Lung microvascular endothelial cell (primary cell): ENCODE results near the gene ATP2A1. TPM values are rescaled to one million over a fixed set of nuclear protein-coding genes. Genes with fewer than 3 reads are reported as not detected.
"Not testable (repeated sequence)": the region's sequence is repeated elsewhere in the genome, so short reads cannot be mapped to it uniquely, and the experiment has no call there.

ENCODE experiments used
- DNase-seq, 2 donors: peaks; one replicate each; pipeline versions ENCODE4 v3.0.0 to v3.0.0-alpha.2; 2010; ENCODE audit warnings: low read depth in 2 of 2
- total RNA-seq: library from RNA; depleted of rRNA; stranded (reverse); fragments of >200 nt; gene quantifications from 2 replicates; pipeline ENCODE4 v1.2.1, GENCODE V29; 2014

ATP2A1 gene
- total RNA-seq, 1 donor from 2014 or later, result under 0.01 TPM

DNA sequence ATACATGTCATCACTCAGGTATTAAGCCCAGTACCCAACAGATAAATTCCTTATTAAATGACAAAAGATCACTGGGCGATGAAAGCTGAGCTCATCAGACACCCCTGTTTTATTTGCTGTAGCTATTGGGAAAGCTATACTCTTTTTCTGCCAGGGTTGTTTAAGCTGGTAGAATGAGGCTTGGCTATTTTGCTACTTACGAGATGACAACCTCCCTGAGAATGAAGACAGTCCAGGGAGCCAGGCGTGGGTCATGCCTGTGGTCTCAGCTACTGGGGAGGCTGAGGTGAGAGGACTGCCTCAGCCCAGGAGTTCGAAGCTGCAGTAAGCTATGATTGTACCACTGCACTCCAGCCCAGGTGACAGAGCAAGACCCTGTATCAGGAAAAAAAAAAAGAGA lies 19.0 kb upstream of the ATP2A1 start:
- DNase-seq, result no peak

DNA sequence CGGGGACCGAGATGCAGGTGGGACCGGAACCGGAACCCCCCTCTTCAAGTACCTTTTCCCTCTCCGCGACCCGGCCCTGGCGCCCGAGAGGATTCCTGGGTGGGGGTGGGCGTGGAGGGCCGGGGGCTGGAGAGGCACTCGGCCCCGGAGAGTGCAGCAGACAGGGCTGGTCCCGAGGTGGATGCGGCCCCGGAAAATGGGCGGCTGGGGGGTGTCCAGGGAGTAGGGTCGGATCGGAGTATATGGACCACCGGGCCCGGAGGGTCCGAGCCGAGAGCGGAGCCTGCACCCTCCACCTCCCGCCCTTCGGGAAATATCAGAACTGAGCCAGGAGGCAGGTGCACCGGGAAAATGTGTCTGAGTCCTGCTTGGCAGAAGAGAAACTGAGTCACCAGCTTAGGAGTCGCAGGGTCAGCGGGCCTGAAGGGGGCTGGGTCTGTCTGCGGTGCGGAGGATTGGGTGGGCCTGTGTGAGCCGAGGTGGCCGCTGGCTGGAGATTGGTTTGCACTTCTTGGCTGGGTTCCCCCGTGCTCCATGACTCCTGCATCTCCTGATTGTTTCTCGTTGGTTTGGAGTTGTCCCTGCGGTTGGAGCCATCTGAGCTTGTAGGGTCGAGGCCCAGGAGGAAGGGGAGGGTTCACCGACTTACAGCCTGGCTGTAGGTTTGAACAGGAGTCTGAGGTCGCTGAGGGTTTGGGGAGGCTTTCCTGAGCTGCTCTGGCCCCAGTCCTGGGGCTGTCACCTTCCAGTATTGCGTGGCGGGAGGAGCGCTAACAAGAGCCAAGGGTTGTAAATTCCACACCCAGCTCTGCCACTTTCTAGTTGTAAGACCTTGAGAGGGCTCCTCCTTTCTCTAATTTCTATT lies 14.1 kb upstream of the ATP2A1 start:
- DNase-seq, result peak; percentile 44 to 50

DNA sequence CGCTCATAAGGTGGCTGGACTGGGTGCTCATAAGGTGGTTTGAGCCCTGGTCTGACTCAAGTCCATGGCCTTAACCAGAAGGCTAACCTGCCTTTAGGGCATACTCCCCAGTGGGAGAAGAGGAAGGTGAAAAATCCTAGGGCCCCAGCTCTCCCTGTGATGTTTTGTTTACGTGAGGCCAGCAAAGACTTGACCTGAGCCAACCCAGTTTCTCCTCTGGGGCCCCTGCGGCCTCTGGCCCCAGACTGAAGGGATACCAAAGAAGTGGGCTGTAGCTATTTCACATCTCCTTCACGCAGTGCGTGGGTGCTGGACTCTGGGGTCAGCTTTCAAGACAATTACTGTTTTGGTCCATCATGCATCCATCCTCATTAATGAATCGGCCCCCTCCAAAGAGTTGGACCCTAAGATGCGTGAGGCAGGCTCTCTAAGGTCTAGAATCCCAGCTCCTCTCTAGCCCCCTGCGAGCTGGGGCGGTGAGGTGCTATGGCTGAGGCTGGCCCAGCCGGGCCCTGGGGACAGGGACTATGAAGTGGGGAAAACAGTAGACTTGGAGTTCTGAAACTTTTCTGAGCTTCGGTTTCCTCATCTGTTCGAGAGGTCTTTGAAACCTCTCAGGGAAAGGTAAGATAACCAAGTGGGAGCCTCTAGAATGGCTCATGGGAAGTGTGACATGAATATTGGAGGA lies 13.1 kb upstream of the ATP2A1 start:
- no peak for DNase-seq

DNA sequence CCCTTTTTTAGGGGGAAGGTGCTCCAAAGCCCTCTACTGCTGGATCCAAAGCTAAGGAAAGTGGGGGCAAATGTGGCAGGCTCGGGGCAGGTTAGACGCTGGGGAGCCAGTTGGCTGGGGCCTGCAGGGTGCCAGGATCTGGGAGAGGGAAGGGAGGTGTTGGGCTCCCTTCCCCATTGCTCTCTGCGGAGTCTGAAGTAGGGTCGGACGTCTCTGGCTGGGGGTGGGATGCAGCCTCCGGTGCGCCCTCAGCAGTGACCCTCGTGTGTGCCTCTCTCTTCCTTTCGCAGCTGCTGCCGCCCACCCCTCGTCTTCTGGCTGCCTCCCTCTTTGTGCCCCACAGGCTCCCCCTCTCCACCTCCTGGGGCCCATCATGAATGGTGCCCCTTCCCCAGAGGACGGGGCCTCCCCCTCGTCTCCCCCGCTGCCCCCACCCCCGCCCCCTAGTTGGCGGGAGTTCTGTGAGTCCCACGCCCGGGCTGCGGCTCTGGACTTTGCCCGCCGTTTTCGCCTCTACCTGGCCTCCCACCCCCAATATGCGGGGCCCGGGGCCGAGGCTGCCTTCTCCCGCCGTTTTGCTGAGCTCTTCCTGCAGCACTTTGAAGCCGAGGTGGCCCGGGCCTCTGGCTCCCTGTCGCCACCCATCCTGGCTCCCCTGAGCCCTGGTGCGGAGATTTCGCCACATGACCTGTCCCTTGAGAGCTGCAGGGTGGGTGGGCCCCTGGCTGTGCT lies 12.4 kb upstream of the ATP2A1 start:
- no peak for DNase-seq

DNA sequence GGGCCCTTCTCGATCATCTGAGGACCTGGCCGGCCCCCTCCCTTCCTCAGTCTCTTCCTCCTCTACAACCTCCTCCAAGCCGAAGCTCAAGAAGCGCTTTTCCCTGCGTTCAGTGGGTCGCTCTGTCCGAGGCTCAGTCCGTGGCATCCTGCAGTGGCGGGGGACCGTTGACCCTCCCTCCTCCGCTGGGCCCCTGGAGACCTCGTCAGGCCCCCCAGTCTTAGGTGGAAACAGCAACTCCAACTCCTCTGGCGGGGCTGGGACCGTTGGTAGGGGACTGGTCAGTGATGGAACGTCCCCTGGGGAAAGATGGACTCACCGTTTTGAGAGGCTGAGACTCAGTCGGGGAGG lies 11.9 kb upstream of the ATP2A1 start:
- DNase-seq, result no peak

DNA sequence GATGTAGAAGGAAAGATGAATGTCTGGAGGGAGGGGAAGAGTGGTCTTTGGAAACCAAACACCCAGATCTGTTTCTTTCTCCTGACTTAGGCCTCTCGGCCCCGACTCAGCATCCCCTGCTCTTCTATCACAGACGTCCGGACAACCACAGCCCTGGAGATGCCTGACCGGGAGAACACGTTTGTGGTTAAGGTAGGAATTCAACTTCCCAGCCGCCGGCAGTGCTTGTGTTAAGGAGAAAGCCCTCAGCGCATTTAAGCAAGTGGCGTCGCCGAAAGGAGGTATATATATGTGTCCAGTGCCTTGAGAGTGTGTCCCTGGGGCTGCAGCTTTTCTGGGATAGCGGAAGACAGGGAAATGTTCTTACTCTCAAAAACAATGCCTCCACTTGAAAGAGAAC lies 11.0 kb upstream of the ATP2A1 start:
- no peak for DNase-seq

DNA sequence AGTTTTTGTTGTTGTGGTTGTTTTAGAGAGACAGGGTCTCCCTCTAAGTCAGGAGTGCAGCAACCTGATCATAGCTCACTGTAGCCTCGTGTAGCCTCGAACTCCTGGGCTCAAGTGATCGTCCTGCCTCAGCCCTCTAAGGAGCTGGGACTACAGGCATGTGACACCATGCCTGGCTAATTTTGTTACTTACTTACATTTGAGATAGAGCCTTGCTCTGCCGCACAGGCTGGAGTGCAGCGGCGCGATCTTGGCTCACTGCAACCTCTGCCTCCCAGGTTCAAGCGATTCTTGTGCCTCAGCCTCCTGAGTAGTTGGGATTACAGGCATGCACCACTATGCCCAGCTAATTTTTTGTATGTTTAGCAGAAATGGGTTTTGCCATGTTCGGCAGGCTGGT lies 10.6 kb upstream of the ATP2A1 start:
- not testable (repeated sequence) for DNase-seq

DNA sequence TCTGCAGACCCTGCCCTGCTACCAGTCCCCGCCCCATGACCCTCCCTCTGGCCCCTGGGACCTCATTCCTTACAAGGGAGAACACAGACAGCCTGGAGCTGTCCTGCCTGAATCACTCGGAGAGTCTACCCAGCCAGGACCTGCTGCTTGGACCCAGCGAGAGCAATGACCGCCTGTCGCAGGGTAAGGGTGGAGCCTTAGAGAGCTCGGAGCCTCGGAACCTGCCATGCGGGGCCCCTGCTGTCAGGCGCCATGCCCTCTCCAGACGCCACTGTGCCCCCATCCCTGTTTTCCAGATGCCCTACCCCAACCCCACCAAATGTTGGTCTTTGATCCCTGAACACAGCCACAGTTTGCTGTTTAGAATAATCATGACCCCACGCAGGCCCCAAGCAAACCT lies 9.1 kb upstream of the ATP2A1 start:
- DNase-seq, result no peak

DNA sequence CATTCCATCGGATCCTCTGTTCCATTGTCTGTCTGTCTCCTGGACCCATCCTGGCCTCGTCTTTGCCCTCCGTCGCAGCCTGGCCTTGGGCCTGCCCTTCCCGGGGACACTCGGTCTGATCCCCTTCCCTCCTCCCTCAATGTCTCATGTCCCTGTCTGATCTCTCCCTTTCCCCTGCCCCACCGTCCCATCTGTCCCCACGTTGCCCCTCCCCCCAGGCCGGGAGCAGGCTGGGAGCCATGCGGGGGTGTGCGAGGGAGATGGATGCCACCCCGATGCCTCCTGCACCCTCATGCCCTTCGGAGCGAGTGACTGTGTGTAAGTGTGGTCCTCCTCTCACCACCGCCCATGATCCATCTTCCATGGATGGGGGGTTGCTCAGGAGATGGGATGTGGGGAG lies 5.3 kb upstream of the ATP2A1 start:
- no peak for DNase-seq

DNA sequence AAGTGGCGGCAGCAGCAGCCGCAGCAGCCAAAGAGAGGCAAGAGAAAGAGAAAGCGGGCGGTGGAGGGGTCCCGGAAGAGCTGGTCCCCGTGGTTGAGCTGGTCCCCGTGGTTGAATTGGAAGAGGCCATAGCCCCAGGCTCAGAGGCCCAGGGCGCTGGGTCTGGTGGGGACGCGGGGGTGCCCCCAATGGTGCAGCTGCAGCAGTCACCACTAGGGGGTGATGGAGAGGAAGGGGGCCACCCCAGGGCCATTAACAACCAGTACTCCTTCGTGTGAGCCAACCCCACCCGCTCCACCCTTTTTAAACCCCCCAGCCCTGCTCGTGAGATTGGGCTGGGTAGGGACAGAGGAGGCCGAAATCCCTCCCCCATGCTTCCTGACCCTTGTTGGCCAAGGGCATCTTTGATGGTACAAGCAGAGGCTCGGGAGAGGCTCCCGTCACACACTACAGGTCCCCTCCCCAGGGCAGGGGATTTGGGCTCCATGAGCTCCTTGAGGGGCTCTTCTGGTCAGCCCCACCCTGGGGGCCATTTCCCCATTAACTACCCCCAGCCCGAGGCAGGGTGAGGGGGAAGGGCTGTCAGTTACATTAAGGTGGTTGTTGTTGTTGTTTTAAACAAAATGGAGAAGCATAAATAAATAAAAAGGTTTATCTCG lies 4.6 kb upstream of the ATP2A1 start:
- peak in 1 of 2 donors; percentile 23 for DNase-seq

DNA sequence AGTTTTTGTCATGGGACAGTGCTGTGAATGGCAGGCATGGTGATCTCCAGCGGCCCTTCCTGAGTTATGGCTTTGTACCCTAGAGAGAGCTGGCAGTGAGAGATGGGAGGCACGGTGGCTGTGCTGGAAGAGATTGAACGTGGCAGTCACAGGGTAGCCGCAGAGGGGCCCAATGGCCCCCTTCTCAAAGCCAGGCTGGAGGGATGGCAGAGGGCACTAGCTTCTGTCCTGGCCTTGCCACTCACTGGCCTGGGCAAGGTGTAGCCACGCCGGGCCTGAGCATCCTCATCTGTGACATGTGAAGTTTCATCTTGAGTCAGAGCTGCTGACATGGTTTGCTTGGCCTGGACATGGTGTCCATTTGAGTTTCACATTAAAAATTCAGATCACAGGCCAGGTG lies 3.9 kb upstream of the ATP2A1 start:
- no peak for DNase-seq

DNA sequence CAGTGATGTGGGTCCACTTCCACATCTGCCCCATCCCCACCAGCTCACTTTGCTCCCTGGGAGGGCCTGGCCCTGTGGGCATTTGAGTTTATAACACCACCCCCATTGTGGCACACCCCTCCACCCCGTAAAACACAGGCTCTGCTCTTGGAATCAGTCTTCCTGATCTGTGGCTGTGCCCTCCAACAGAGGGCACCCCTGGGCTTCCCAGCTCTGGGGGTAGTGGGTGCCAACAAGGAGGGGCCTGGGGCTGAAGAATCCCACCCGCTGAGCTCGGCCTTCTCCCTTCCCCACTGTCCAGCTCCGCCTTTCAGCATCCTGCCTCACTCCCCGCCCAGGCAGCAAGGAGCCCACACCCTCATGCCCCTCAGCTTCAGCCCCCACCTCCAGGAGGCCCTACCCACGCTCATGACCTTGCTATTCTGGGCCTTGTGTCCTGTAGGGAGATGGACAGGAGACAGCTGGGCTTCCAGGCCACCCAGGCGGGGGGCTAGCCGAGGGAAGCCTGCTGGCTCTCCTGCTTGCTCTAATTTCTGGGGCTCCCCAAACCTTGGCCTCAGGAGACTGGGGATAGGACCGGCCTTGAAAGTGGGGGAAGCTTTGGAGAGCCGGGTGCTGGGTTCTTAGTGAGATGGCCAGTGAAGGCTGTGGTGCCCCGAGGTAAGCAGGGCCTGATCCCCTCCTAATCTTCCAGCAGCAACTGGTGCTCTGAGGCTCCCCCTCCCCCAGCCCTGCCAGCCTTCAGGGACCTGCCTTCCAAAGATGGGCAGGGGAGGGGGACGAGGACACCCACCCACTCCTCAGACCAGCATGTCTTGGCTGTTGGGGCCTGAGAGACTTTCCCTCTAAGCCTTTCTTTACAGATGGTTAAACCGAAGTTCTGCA lies 2.9 kb upstream of the ATP2A1 start:
- no peak for DNase-seq

DNA sequence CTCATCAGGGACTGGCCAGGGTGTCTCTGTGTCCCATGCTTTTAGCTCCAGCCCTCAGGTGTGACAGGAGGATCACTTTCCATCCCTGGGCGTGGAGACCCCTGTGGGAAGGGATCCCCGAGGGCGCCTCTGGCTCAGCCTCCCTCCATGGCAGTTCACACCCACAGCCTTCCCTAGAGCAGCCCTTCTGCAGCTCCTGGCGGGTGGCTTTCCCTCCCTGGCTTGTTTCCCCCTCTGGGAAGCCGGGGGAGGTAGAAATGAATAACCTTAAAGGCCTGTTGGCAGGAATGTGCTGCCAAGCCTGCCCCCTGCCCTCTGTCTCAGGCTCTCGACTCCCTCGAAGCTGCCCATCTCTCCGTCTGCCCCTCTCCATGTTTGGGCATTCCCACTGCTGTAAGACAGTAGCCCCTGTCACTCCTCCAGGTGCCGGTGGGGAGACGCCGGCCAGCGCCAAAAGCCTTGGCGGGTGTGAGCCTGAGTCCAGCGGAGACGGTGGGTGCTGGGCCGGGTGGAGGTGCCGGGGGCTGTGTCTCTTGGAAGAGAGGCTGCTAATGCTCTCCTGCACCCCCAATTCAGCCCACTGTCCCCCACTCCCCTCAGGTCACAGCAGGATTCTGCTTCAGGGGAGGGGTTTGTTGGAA lies 2.1 kb upstream of the ATP2A1 start:
- DNase-seq, result no peak

DNA sequence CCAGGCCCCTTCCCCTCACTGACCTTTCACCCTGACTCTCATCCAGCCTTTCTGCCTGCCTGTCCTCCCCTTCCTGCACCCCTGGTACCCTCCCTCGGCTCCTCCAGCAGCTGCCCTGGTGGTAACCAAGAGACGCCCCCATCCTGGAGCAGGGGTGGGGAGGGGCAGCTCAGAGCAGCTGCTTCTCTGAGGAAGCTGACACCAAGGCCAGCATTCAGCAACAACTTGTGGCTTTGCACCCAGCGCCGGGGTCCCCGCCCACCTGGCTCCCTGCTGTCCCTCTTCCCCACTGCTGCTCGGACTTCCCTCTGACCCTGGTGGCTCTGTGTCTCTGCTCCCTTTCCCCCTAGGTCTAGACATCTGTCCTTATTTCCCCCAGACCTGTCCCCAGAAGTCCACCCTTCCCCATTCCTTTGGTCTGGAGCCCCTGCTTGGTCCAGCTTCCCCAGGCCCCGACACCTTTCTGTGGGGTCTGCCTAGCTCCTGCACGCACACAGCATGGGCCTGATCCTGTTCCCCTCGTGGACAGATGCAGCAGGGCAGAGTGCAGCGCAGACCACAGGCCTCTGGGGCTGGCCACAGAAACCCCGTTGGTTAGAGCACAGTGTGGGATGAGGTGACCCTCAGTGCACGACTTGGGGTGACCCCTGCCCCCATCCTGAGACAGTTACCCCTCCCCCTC lies 1.2 kb upstream of the ATP2A1 start:
- DNase-seq, result no peak

DNA sequence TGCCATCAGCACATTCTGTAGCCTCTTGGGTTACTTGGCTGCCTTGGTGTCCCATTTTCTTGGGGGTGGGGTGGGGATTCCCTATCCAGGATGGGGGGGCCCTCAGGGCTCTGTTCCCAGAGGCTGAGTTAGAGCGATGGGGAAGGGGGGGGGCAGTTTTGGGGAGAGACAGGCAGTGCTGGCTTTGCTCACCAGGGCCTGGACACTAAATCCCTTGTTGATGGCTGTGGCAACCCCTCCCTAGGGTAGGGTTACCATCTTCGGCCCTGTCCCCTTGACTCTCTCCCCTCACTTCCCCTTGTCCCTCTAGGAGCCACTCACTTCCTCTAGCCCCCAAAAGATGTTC lies 660 bp upstream of the ATP2A1 start:
- no peak for DNase-seq

DNA sequence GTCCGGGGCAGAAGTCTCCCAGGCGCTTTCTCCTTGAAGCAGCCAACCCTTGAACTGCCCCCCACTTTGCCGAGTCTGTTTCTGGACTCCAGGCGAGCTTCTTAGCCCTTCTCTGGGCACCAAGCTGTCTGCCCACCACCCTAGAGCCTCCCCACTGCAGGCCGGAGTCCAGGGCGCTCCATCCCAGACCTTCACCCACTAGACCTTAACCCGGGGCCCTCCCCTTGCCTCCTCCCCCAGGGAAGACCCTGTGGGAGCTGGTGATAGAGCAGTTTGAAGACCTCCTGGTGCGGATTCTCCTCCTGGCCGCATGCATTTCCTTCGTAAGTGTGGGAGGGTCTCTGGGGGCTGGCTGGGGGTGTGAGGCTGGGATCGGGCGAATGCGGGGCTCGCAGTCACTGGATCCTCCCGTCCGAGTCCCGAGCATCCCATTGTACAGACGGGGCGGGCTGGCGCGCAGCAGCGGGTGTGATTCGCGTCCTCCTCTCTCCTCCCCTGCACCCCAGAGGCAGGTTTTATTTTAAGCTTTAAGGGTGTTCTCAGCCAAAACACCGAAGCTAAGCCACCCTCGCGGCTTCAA lies 1.1 kb downstream of the ATP2A1 start:
- no peak for DNase-seq

DNA sequence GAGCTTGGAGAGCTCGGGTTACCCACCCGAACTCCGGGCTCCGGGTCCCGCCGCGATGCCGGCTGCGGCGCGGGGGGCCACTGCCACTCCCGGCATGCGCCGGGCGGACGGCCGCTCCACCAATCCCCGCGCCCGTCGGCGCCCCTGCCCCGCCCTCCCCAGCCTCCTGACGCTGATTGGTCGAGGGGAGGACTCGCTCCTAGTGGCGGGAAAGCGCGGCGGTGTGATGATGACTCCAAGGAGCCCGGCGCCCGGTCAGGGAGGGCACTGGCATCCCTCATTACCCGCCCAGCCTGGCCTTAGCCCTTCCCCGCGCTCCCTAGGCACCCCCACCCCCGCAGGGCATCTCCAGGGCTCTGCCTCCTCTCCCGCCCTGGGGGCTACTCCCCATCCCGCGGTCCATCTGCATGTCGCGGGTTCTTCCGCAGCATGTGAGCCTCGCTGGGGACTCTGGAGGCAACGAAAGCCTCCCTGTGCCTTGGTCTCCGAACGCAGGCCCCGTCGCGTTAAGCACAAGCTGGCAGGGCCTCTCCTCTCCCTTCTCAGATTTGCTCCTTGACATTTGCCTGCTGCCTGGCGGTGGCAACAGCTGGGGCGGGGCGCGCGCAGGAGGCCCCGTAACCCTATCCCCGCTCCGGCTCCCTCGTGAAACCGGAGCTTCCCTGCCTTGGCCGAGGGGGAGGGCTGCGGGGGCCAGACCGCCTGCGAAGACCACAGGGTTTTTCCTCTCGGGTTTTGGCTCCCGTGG lies 1.7 kb downstream of the ATP2A1 start:
- DNase-seq, result peak; percentile 82 to 83

DNA sequence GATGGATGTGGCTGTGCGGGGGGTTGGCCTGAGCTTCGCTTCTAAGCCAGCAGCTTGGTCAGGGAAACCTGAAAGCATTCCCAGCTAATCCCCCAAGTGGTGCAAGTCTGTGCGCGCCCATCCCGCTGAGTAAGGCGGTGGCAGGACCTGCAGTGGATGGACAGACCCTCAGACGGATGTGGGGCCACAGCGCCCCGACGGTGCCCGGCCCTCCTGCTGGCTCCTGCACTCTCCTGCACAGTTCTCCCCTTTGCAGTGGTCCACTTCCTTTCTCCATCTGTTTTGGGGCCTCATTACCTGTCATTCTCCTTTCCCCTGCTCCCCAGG lies 2.3 kb downstream of the ATP2A1 start:
- no peak for DNase-seq

DNA sequence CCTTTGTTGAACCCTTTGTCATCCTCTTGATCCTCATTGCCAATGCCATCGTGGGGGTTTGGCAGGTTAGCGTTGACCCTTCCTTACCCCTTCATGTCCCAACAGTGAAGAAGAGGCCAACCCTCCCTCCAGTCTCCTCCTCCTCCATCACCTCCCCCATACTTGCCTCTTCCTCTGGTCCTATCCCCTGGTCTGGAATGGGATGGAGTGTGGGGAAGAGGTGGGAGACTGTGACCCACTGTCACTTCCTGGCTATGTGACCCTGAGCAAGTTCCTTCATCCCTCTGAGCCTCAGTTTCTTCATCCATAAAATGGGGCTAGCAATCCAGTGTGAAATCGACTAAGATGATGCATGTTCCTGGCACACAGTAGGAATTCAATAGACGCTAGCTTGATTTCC lies 2.7 kb downstream of the ATP2A1 start:
- no peak for DNase-seq
